ENCODE measurements around the gene DEPDC5.

The DEPDC5 gene

DNA sequence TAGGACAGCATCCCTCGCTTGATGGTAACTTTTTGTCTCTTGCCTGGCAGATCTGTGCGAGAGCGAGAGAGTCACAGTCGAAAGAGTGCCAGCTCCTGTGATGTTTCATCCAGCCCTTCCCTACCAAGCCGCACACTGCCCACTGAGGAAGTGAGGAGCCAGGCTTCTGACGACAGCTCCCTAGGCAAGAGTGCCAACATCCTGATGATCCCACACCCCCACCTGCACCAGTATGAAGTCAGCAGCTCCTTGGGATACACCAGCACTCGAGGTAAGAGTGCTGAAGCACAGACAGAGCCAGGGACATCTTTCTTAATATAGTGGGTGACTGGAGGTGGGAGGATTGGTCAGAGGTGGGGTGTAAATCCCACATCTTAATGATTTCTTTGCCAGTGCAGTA is 61.1 kb downstream of the DEPDC5 start:
- TF ChIP-seq CTCF (IDR thresholded peaks at IDR 0.05), result no peak

DNA sequence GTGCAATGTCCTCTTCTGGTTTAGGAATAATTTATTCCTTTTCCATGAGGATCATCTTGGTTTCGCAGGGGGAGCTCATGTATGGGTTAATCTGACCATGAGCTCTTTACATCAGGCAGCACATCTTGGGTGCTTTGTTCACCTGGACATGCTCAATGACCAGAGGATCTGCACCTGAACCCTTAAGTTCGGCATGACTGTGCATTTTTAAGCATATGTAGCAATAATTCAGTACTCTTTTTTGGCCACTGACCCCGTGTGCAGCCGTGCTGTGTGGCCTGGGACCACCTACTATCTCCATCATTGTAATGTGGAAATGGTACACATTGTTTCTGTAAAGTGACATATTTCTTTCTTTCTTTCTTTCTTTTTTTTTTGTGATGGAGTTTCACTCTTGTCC is 62.9 kb downstream of the DEPDC5 start:
- TF ChIP-seq CTCF (IDR thresholded peaks at IDR 0.05), result no peak

DNA sequence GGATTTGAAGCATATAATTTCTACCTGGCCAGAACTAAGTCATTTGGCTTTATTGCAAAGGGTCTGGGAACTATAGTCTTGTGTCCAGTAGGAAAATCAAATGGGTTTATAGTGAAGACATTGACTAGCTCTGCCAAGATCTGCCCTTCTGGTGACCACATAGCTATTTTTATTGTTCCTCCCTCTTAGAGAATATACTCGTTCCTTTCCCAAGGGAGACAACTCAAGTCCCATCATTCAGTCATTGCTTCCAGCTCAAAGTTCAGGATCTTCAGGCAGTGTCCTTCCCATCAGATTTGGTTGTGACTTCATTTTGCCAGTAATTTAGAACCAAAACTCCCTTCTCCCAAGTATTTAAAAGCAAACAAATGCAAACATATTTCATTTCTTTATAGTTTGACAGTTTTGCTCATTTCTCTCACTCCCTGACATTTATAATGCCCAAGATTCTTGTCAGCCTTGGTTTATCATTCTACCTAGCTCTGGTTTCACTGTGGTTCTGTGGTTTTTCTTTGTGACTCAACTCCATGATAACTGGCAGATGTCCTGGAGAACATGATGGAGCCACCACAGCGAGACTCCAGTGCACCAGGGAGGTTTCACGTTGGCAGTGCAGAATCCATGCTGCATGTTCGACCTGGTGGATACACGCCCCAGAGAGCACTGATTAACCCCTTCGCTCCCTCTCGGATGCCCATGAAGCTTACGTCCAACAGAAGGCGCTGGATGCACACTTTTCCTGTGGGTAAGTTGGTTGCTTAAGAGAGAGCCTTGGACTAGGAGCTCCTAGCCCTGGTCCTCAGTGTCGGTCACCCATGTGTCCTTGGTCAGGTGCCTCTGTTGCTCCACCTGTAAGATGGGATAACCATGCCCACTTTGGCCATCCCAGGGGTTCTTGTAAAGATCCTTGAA is 64.9 kb downstream of the DEPDC5 start:
- no peak for TF ChIP-seq CTCF (IDR thresholded peaks at IDR 0.05)

GRCh38 chr22:31820655-31821054 is 66.8 kb downstream of the DEPDC5 start:
- no peak for TF ChIP-seq CTCF (IDR thresholded peaks at IDR 0.05)

DNA sequence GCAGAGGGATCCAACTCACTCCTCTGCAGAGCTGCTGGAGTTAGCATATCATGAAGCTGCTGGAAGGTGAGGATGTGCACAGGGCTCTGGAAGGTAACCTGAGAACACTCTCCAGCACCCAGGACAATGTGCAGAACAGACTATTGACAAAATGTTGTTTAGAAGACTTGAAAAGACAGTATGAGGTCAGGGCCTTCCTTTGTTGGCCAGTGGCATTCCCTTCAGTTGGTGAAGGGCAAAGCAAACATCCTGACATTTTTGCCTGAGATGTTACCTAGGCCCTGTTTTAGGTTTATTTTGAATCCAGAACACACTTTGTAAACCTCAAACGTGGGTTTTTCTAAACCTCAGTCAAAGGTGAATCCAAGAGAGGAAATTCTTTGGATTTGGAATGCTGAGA is 67.8 kb downstream of the DEPDC5 start:
- no peak for TF ChIP-seq CTCF (IDR thresholded peaks at IDR 0.05)

- TF ChIP-seq CTCF (IDR thresholded peaks at IDR 0.05), result no peak
Measured at GRCh38 chr22:31822523-31822922, 68.7 kb downstream of the DEPDC5 start.

- no peak for TF ChIP-seq CTCF (IDR thresholded peaks at IDR 0.05)
Measured at GRCh38 chr22:31825513-31825912, 71.7 kb downstream of the DEPDC5 start.

Data from LNCAP (cell line).